AG09309 (cell line): Measurements from ENCODE around the gene REL.

Experiments used
- DNase-seq: peaks from one replicate; pipeline ENCODE4 v3.0.0-alpha.2; 2010; ENCODE audit warnings: low read depth
- H3K4me3 ChIP-seq: 2 replicates; pipeline ENCODE4 v1.5.1; 2011; ENCODE audit warnings: mild to moderate bottlenecking, low read depth, low read length, moderate library complexity; ENCODE audit not compliant: control insufficient read depth
- TF ChIP-seq, protein P1 (sequence below): IDR thresholded peaks from 2 replicates; pipeline ENCODE4 v1.5.1; 2011; ENCODE audit warnings: mild to moderate bottlenecking, low read depth, low read length, inconsistent platforms; ENCODE audit not compliant: insufficient read depth, control insufficient read depth; ENCODE audit errors: missing control alignments

The REL gene

DNA sequence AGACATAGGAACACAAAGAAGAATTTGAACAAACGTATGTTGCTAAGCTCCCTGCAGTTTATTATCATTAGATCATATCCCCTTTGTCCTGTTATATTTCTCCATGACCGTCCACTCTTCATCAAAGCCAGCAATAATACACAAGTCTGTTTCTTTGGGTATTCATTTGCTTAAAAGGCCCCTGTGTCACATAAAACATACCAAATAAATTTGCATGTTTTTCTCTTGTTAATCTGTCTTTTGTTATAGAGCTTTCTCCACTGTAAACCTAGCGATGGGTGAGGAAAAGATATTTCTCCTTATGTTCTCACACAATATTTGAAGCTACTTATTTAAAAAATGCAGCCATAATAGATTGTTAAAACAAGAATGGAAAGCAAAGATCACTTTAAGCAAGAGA is 42.9 kb upstream of the REL start:
- H3K4me3 ChIP-seq, result no peak overlapping the region
- no peak for DNase-seq
- TF ChIP-seq, protein P1, sequence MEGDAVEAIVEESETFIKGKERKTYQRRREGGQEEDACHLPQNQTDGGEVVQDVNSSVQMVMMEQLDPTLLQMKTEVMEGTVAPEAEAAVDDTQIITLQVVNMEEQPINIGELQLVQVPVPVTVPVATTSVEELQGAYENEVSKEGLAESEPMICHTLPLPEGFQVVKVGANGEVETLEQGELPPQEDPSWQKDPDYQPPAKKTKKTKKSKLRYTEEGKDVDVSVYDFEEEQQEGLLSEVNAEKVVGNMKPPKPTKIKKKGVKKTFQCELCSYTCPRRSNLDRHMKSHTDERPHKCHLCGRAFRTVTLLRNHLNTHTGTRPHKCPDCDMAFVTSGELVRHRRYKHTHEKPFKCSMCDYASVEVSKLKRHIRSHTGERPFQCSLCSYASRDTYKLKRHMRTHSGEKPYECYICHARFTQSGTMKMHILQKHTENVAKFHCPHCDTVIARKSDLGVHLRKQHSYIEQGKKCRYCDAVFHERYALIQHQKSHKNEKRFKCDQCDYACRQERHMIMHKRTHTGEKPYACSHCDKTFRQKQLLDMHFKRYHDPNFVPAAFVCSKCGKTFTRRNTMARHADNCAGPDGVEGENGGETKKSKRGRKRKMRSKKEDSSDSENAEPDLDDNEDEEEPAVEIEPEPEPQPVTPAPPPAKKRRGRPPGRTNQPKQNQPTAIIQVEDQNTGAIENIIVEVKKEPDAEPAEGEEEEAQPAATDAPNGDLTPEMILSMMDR, result no peak

DNA sequence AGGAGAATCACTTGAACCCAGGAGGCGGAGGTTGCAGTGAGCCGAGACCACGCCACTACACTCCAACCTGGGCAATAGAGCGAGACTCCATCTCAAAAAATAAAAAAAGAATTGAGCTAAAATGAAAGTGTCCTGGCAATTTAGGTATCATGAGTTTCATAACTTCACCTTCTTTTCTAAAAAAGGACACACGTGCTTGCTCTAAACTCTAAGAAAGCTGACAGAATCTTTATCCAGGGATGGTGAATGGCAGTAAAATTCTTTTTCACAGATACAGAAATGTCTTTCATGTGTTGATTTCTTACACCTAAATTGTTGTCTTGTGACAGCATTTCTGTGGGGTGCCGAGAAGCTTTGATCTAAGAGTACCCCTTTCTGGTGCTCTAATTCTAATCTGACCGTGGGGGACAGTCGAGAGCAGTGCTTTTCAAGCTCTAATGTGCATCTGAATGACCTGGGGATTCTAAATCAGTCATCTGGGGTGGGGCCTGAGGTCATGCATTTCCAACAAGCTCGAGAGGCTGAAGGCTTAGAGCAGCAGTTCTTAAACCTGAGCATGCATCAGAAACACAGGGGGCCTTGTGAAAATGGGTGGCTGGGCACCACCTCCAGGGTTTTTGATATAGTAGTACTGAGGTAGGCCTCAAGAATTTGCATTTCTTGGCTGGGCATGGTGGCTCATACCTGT is 42.1 kb upstream of the REL start:
- H3K4me3 ChIP-seq, result no peak overlapping the region
- TF ChIP-seq, protein P1, result no peak
- DNase-seq, result no peak

DNA sequence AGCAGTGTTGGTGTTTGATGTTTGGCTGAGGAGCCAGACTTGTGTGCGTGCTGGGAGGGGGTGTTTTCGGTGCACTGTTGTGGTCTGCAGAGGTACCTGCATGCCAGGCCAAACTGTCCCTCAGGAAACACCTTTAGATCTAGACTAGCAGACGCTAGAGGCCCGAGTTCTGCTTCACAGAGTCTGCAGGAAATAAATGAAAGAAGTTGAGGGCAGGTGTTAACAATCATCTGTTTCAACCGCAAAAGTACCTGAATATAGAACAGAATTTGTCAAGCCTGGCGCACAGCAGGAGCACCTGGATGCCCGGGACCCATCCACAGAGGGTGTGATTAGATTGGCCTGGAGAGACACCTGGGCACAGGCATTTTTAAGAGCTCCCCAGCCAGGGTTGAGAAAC is 40.5 kb upstream of the REL start:
- TF ChIP-seq, protein P1, result no peak
- no peak for DNase-seq
- no peak overlapping the region for H3K4me3 ChIP-seq

DNA sequence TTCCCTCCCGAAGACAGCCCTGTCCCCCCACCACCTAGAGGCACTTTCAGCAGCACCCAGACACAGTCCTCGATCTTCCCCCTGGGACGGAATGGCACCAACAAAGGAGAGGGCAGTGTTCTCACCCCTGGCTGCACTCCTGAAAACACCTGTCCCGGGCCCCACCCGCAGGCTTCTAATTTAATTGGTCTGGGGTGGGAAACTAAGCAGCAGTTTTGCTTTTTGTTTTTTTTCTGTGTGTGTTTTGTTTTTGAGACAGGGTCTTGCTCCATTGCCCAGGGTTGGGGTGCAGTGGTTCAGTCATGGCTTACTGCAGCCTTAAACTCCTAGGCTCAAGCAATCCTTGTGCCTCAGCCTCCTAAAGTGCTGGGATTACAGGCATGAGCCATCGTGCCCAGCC is 38.4 kb upstream of the REL start:
- DNase-seq, result no peak
- H3K4me3 ChIP-seq, result no peak overlapping the region
- TF ChIP-seq, protein P1, result no peak

DNA sequence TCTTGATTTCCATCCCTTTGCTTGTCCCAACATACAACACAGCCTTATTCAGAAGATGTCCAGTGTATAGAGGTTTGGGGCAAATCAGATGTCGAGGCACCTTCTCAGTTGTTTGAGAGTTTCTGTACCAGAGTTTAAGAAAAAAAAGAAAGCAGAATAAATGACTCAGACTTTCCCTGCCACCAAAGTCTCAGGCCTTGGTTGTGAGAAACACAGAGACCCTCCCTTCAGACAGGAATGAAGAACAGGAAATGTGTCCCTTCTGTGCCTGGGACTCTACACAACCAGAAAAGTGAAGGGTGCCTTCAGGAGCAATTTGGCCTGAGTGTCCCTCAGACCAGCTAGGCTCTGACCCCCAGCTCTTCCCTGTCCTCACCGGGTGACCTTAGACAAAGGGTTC is 37.3 kb upstream of the REL start:
- no peak overlapping the region for H3K4me3 ChIP-seq
- DNase-seq, result no peak
- TF ChIP-seq, protein P1, result no peak

DNA sequence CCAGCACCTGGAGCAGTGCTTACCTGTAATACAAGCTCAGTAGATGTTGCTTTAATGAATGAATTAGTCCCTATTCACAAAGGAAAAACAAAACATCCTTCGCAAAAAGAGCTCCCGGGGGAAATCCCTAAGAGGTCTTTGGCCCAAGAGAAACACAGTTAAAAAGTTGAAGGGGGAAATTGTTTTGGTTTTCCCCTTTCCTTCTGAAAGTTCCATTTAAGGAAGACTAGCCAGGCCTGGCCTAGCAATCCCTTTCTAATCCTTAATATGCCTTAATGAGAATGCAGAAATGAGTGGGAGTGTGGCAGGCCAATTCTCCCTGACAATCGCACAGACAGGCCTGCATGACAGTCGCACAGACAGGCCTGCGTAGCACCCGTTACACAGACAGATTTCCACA is 33.5 kb upstream of the REL start:
- TF ChIP-seq, protein P1, result no peak
- no peak overlapping the region for H3K4me3 ChIP-seq
- DNase-seq, result no peak
